Right lobe of liver (tissue), 4 donors: ENCODE measurements around the gene AMT.

Source experiments
- CTCF ChIP-seq, 4 donors: fragments of 200-600 bp in 3 of 4; fragments of 450-650 bp in 1 of 4; IDR thresholded peaks; one replicate each; pipeline versions ENCODE4 v1.5.1 to v1.8.0; 2016 to 2022; ENCODE audit warnings: antibody characterized with exemption in 4 of 4, mild to moderate bottlenecking in 2 of 4
- POLR2A ChIP-seq: fragments of 450-650 bp; IDR thresholded peaks from one replicate; pipeline ENCODE4 v1.6.1; 2017; ENCODE audit warnings: antibody characterized with exemption, mild to moderate bottlenecking
- donor health status: DM: no; HTN: no; CAD: no.
- donor health status: DM: no; HTN: no; CAD: no.
- donor health status: DM: no; HTN: yes; CAD: no.

- TF ChIP-seq CTCF (IDR thresholded peaks at IDR 0.05), result no peak
- no peak for TF ChIP-seq POLR2A
These were observed 6.4 kb upstream of the AMT start for GRCh38 chr3:49428752-49429080.
